GM18861 (cell line): ENCODE results near the gene KCNJ3.
"Not testable (repeated sequence)": the region's sequence is repeated elsewhere in the genome, so short reads cannot be mapped to it uniquely, and the experiment has no call there.

ENCODE experiments used
- ATAC-seq: cut with Tn5 transposase; IDR thresholded peaks from one replicate; pipeline ENCODE4 v1.9.1; 2021; ENCODE audit not compliant: unreplicated experiment

The KCNJ3 gene

GRCh38 chr2:154837035-154837434 is 138.5 kb downstream of the KCNJ3 start:
- ATAC-seq: no peak

DNA sequence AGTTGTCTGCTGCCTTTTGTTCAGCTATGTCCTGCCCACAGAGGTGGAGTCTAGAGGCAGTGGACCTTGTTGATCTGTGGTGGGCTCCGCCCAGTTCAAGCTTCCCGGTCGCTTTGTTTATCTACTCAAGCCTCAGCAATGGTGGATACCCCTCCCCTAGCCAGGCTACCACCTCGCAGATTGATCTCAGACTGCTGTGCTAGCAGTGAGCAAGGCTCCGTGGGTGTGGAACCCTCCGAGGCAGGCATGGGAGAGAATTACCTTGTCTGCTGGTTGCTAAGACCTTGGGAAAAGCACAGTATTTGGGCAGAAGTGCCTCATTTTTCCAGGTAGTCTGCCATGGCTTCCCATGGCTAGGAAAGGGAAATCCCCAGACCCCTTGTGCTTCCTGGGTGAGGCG is 146.0 kb downstream of the KCNJ3 start:
- no peak for ATAC-seq

DNA sequence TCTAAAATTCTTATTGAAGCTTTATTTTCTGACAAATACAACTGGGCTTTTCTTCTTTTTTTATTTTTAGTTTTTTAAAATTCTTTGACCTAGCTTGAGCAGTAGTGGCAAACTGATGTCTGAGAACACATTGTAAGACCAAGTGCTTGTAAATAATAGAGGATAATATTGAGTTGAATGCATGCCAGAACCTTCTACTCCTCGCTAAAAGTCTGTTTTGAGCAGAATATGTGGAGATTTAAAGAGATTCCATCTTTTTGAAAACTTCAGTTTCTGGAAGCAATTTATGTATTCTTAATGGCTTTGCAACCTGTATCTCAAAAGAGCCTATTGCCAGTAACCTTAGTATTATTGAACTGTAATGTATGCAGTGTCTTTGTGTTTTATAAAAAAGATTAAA is 148.3 kb downstream of the KCNJ3 start:
- ATAC-seq: no peak

- no peak for ATAC-seq
Observed at GRCh38 chr2:154849482-154849881, 151.0 kb downstream of the KCNJ3 start.

GRCh38 chr2:154850532-154850931 is 152.0 kb downstream of the KCNJ3 start:
- ATAC-seq: no peak

GRCh38 chr2:154855138-154855537 is 156.6 kb downstream of the KCNJ3 start:
- ATAC-seq: no peak

DNA sequence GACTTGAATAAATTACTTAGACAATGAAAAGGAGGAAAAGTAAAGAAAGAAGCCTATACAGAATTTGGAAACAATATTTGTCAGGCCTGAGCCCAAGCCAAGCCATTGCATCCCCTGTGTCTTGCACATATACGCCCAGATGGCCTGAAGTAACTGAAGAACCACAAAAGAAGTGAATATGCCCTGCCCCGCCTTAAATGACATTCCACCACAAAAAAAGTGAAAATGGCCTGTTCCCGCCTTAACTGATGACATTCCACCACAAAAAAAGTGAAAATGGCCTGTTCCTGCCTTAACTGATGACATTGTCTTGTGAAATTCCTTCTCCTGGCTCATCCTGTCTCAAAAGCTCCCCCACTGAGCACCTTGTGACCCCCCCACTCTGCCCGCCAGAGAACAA is 168.7 kb downstream of the KCNJ3 start:
- not testable (repeated sequence) for ATAC-seq

- no peak for ATAC-seq
Observed at GRCh38 chr2:154875999-154876398, 177.5 kb downstream of the KCNJ3 start.

GRCh38 chr2:154882725-154883124 is 184.2 kb downstream of the KCNJ3 start:
- ATAC-seq: no peak

DNA sequence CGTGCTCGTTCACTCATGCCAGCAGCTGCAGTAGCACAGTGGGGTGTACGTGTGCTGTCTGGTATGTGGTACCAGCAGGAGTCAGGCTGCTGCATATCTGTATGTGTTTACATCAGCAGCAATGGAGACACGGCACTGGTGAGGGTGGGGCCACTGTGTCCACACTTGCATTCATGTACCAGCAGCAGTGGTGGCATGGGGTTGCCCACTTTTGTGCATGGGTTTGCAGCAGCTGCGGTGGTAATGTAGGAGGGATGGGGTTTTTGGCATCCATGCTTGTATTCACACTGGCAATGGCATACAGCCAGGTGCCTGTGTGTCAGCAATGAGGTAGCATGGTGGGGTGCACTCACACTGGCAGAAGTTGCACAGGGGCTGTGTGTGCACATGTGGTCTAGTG is 187.8 kb downstream of the KCNJ3 start:
- no peak for ATAC-seq

GRCh38 chr2:154898269-154898668 is 199.8 kb downstream of the KCNJ3 start:
- ATAC-seq: no peak

DNA sequence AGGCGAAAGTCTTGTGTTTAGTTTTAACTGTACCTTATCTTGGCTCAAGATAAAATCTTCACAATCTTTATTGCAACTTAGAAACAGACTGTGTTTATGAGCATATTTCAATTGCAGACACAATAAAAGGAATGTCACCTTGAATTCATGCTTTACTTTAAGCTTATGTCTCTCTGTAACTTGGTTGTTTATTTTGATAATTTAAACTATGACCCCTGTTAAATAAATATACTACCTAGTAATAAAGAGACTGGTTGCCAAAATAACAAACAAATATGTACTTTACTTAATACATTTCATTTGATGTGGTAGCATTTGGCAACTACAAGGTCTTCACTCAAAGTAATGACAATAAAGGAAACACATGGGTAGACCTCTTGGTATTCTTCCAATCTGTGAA is 202.6 kb downstream of the KCNJ3 start:
- no peak for ATAC-seq
